ENCODE data around the gene SDR42E1. TPM values are rescaled to one million over a fixed set of nuclear protein-coding genes. Genes with fewer than 3 reads are reported as not detected.

The SDR42E1 gene
- polyA plus RNA-seq, 1 donor (not counting 4 experiments of a cell fraction or from before 2014, with no cell fraction given) = 20.3 TPM

DNA sequence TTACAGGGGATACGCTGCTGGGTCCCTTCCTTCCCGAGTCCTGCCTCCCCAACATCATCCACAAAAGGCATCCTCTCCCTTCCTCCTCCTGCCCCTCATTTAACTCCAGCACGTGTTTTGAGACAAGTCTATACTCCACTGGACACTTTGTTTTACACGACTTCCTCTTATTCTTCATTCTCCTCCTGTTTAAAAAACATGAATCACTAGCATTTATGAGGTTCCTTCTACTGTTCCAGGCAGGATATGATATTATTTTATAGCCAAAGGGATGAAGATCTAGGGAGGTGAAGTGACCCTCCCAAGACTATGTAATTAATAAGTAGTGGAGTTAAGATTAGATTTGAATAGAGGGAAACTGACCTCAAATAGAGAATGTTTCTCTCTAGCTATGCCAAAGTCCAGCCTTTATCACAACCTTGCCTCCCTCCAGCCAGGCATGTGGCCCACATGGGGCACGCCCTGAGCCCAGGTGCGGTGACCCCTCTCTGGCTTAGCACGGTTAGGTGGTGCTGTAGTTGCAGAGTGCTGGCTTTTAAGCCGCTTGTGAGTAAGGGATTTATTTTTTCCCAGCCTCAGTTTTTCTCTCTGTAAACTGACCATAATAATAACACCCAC lies 22.5 kb upstream of the SDR42E1 start:
- dilution Hi-C loops (cut with MboI; ENCODE audit: extremely low pct_ligation_motif_present, low sequenced_read_pairs) = no loop called here
- no peaks in the 10 kb centered on the region for H3K27me3 ChIP-seq (ENCODE audit: control insufficient read depth, extremely low read depth, insufficient read depth, low read length)

DNA sequence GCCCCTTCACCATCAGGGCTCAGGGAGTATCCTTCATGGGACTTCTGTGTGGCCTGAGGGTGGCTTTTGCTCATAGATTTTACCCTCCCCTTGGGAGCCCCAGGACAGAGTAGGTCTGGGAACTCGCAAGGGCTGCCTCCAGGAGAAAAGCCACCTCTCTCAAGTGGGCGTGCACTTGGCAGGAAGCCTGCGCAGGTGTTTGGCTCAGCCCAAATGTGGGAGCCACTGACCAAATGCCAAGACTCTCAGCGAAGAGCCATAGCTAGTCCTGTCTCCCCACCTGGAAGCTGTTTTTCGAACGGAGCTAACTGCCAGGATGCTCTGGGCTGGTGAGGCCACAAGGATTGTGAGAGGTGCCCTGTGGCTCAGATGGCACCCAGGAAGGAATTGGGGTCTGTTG lies 21.7 kb upstream of the SDR42E1 start:
- FAIRE-seq = no peak

More for the DNA sequence above, 22.5 kb upstream of the SDR42E1 start:
- Histone ChIP-seq H3K9ac (ENCODE audit: control insufficient read depth, extremely low read depth, insufficient read depth, low read length) (no peak overlapping the region), H3K4me2 (ENCODE audit: control insufficient read depth, extremely low read depth, insufficient read depth, low read depth, low read length) (no peak overlapping the region), H3K36me3 (ENCODE audit: control insufficient read depth in 2 of 2, extremely low read depth in 1 of 2, insufficient read depth in 2 of 2, low read length in 2 of 2) (no peaks in the 10 kb centered on the region), H2AFZ (ENCODE audit: control insufficient read depth, low read length) (peak overlapping the region; percentile 41), H3K27ac (ENCODE audit: control insufficient read depth, insufficient read depth, low read length) (no peak overlapping the region), H4K20me1 (ENCODE audit: control insufficient read depth, extremely low read depth, insufficient read depth, low read length) (no peaks in the 10 kb centered on the region), H3K4me1 (ENCODE audit: control insufficient read depth, extremely low read depth, insufficient read depth, low read length) (peaks cover 37% of the 10 kb centered on the region), H3K9me3 (ENCODE audit: control insufficient read depth, low read depth, low read length) (no peaks in the 10 kb centered on the region), H3K9me1 (ENCODE audit: control insufficient read depth, extremely low read depth, insufficient read depth, low read length) (no peaks in the 10 kb centered on the region), H3K4me3 (ENCODE audit: control insufficient read depth in 2 of 3, extremely low read depth in 1 of 3, insufficient read depth in 2 of 3, low read depth in 1 of 3, low read length in 3 of 3) (no peak overlapping the region), H3K79me2 (ENCODE audit: control insufficient read depth, insufficient read depth, low read length) (no peaks in the 10 kb centered on the region)
- TF ChIP-seq, protein P1, sequence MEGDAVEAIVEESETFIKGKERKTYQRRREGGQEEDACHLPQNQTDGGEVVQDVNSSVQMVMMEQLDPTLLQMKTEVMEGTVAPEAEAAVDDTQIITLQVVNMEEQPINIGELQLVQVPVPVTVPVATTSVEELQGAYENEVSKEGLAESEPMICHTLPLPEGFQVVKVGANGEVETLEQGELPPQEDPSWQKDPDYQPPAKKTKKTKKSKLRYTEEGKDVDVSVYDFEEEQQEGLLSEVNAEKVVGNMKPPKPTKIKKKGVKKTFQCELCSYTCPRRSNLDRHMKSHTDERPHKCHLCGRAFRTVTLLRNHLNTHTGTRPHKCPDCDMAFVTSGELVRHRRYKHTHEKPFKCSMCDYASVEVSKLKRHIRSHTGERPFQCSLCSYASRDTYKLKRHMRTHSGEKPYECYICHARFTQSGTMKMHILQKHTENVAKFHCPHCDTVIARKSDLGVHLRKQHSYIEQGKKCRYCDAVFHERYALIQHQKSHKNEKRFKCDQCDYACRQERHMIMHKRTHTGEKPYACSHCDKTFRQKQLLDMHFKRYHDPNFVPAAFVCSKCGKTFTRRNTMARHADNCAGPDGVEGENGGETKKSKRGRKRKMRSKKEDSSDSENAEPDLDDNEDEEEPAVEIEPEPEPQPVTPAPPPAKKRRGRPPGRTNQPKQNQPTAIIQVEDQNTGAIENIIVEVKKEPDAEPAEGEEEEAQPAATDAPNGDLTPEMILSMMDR (optimal IDR thresholded peaks at IDR 0.05 in 1 of 3, IDR thresholded peaks at IDR 0.05 in 1 of 3, conservative IDR thresholded peaks at IDR 0.05 in 1 of 3; ENCODE audit: extremely low read depth in 1 of 3, insufficient read depth in 2 of 3, low read length in 3 of 3) = no peak
- no peak for TF ChIP-seq EZH2 (IDR thresholded peaks at IDR 0.05; ENCODE audit: low read length)
- FAIRE-seq (no peak), DNase-seq (ENCODE audit: low read depth, low spot score) (no peak)

More for the DNA sequence above, 21.7 kb upstream of the SDR42E1 start:
- Histone ChIP-seq H2AFZ (ENCODE audit: control insufficient read depth, low read length) (peak overlapping the region; percentile 41), H3K4me1 (ENCODE audit: control insufficient read depth, extremely low read depth, insufficient read depth, low read length) (peaks cover 41% of the 10 kb centered on the region), H3K27ac (ENCODE audit: control insufficient read depth, insufficient read depth, low read length) (peak overlapping the region; percentile 17), H3K4me2 (ENCODE audit: control insufficient read depth, extremely low read depth, insufficient read depth, low read depth, low read length) (no peak overlapping the region), H4K20me1 (ENCODE audit: control insufficient read depth, extremely low read depth, insufficient read depth, low read length) (no peaks in the 10 kb centered on the region), H3K9ac (ENCODE audit: control insufficient read depth, extremely low read depth, insufficient read depth, low read length) (no peak overlapping the region), H3K9me3 (ENCODE audit: control insufficient read depth, low read depth, low read length) (no peaks in the 10 kb centered on the region), H3K4me3 (ENCODE audit: control insufficient read depth in 2 of 3, extremely low read depth in 1 of 3, insufficient read depth in 2 of 3, low read depth in 1 of 3, low read length in 3 of 3) (no peak overlapping the region), H3K36me3 (ENCODE audit: control insufficient read depth in 2 of 2, extremely low read depth in 1 of 2, insufficient read depth in 2 of 2, low read length in 2 of 2) (no peaks in the 10 kb centered on the region), H3K27me3 (ENCODE audit: control insufficient read depth, extremely low read depth, insufficient read depth, low read length) (no peaks in the 10 kb centered on the region), H3K79me2 (ENCODE audit: control insufficient read depth, insufficient read depth, low read length) (no peaks in the 10 kb centered on the region), H3K9me1 (ENCODE audit: control insufficient read depth, extremely low read depth, insufficient read depth, low read length) (no peaks in the 10 kb centered on the region)
- dilution Hi-C loops (cut with MboI; ENCODE audit: extremely low pct_ligation_motif_present, low sequenced_read_pairs) = no loop called here
- no peak for DNase-seq (ENCODE audit: low read depth, low spot score)
- TF ChIP-seq EZH2 (IDR thresholded peaks at IDR 0.05; ENCODE audit: low read length) = no peak
- TF ChIP-seq, protein P1 (optimal IDR thresholded peaks at IDR 0.05 in 1 of 3, IDR thresholded peaks at IDR 0.05 in 1 of 3, conservative IDR thresholded peaks at IDR 0.05 in 1 of 3; ENCODE audit: extremely low read depth in 1 of 3, insufficient read depth in 2 of 3, low read length in 3 of 3) = no peak

Data from keratinocyte (primary cell).